GM12874 (cell line): Measurements from ENCODE around the gene POU6F1.

Source experiments
- TF ChIP-seq, protein P1 (sequence below): IDR thresholded peaks from 2 replicates; pipeline ENCODE4 v1.5.1; 2011; ENCODE audit warnings: low read depth, mild to moderate bottlenecking, control low read depth, low read length, moderate library complexity; ENCODE audit not compliant: insufficient read depth

POU6F1 gene

DNA sequence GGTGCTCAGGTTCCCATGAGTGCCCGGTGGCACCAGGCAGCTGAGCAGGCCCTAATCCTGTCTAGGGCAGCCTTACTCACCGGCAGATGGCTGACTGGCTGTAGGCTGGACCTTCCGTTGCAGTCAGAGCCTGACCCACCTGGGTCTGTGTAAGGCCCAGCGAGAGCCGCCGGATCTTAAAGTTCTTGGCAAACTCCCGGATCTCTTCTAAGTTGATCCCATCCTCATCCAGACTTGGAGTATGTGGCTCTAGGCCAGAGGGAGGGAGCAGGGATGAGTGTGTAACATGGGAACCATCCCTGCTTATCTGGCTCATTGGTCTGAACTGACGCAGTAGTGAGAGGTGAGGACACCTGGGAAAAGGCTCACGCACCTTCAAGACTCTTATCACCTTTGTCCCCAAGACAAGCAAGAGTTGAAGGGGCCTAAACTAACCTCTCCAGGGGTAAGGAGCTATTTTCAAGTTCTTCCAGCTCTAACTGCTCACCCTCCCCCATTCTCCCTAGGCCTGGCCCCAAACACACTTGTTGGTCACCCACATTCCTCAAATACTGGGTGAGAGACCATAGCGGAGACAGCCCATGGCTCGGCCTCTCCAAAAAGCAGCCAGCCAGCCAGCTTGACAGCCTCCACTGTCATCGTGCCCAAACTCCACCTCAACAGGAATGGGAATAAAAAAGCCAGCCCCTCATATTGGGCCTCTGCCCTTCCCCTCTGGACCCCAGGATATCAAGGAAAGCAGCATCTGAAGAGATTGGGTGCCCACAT lies 26.2 kb downstream of the POU6F1 start:
- TF ChIP-seq, protein P1, sequence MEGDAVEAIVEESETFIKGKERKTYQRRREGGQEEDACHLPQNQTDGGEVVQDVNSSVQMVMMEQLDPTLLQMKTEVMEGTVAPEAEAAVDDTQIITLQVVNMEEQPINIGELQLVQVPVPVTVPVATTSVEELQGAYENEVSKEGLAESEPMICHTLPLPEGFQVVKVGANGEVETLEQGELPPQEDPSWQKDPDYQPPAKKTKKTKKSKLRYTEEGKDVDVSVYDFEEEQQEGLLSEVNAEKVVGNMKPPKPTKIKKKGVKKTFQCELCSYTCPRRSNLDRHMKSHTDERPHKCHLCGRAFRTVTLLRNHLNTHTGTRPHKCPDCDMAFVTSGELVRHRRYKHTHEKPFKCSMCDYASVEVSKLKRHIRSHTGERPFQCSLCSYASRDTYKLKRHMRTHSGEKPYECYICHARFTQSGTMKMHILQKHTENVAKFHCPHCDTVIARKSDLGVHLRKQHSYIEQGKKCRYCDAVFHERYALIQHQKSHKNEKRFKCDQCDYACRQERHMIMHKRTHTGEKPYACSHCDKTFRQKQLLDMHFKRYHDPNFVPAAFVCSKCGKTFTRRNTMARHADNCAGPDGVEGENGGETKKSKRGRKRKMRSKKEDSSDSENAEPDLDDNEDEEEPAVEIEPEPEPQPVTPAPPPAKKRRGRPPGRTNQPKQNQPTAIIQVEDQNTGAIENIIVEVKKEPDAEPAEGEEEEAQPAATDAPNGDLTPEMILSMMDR, result no peak

DNA sequence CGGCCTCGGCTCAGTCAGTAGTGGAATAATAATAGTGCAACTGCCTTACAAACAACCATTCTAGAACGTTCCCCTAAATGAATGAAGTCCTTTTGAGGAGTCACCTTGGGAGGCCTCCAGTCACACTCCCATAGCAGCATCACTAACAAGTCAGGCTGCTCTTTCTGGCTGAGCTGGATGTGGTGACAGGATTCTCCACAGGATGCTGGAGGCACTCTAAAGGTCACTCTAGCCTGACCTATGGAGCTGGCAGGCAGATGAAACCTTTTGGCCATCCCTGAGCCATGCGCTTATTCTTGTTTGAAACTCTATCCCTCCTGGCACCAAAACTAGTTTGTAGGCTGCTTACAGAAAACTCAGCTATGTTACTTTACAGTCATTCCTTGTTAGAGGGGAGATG lies 27.0 kb downstream of the POU6F1 start:
- TF ChIP-seq, protein P1, result no peak

DNA sequence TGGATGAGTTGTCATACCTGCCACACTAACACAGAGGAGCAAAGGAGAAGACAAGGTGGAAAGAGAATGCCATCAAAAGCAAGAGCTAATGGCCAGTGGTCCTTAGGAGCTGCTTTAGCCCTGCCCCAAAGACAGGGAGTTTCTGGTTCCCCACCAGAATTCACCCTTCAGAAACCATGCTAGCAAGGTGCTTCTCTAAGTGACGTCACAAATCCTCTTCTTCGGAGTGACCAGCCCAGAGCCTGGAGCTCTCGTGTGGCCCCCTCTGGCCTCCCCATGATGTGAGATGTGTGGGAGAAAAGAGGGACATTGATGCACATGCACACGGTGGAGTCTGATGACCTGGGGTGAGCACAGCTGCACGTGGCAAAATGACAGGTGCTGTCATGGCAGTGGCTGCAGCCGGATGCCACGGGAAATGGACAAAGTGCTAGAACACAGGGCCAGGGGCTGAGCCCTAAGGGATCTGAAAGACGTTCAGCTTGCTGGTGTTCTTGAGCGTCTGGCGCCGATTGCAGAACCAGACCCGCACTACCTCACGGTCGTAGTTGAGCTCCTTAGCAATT lies 28.0 kb downstream of the POU6F1 start:
- TF ChIP-seq, protein P1, result no peak

DNA sequence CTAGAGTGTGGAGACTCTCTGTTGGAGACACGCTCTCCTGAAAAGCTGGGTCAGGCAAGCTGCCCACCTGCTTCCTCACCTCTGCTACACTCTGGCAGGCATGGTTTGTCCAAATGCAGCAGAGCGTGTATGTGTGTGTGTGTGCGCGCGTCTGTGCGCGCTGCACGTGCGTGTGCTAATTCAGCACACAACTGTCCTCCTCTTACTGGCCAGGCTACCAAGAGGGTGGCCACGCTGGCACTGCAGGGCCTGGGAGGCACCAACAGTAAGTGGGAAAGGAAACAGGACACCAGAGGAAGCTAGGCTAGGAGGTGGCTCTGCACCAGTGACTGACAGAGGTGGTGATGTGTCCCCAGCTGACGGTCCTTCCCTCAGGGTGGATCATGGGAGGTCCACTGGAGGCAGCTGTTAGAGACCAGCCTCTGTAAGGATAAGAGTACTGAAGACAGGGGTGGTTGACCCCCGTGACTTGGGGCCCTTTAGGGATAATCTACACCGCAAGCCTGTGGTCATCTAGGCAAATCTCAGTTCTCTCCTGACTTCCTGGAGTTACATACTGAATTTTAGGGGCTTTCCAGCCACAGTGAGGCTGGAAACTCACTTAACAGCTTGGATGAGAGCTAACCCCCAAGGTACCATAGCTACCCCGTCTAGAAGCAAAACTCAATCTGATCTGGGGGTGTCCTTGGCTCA lies 29.4 kb downstream of the POU6F1 start:
- TF ChIP-seq, protein P1, result no peak

DNA sequence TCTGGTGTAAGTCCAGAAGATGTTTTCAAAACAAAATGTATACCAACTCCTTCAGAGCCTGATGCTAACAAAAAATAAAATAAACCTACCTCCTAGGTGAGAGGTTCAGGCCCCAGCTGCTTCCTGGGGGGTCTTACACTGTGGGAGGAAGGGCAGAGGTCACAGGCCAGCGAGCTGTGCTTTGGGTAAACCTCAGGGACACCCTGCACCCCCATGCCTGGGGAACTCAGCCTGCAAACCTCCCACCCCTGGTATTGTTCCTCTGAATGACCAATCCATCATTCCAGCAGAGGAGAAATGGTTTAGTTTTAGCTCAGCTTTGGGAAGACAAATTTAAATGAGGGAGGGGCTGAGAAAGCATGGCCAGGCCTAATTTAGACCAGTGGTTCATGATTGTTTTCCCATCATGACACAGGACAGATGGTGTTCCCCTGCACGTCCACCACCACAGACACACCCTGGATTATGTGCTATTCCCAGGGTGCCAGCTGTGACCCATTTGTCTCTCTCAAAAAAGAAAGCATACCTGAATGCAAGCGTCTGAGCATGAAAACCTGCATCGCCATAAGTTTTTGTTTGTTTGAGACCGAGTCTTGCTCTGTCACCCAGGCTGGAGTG lies 30.4 kb downstream of the POU6F1 start:
- TF ChIP-seq, protein P1, result no peak

DNA sequence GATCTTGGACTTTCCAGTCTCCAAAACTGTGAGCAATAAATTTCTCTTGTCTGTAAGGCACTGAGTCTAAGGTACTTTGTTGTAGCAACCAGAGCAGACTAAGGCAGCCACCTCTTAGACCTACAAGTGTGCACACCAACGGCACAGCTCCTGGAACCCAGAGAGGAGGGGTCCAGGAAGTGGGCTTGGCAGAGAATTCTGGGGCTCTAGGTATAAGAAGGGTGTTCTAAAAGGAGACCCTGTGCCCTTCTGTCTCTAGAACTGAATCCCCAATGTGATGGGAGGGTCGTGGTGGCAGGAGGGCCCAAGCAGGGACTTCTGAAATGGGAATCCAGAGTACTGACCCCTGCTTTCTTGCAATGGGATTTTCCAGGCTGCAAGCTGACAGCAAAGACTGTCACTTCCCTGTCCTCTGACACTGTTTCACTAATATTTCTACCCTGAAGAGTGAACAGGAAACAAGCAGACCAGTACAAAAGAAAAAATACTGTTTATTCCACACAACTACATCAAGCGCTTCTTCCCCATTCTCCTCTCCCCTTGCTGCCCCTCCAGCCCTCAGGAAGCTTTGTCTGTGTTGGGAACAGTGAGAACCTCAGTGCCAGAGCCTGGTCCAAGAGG lies 31.3 kb downstream of the POU6F1 start:
- TF ChIP-seq, protein P1, result no peak
